Fibroblast of peridontal ligament (primary cell): ENCODE measurements around the gene ERFE.

Experiments
- DNase-seq: peaks from one replicate; pipeline ENCODE4 v3.0.0-alpha.2; 2010; ENCODE audit errors: extremely low read depth

The ERFE gene

GRCh38 chr2:238139196-238140039, 19.4 kb upstream of the ERFE start:
- no peak for DNase-seq

- no peak for DNase-seq
Observed at GRCh38 chr2:238140040-238140439, 18.7 kb upstream of the ERFE start.

- no peak for DNase-seq
Observed at GRCh38 chr2:238140721-238141540, 17.8 kb upstream of the ERFE start.

- DNase-seq: no peak
Observed at GRCh38 chr2:238141541-238142318, 17.0 kb upstream of the ERFE start.

- DNase-seq: no peak
Observed at GRCh38 chr2:238142382-238143205, 16.2 kb upstream of the ERFE start.

GRCh38 chr2:238143239-238143951, 15.4 kb upstream of the ERFE start:
- peak; percentile 66 for DNase-seq

- no peak for DNase-seq
Observed at GRCh38 chr2:238144262-238144661, 14.5 kb upstream of the ERFE start.

- no peak for DNase-seq
Observed at GRCh38 chr2:238145046-238145445, 13.7 kb upstream of the ERFE start.

- DNase-seq: no peak
Observed at GRCh38 chr2:238145851-238146250, 12.9 kb upstream of the ERFE start.

GRCh38 chr2:238146884-238147544, 11.8 kb upstream of the ERFE start:
- DNase-seq: no peak

GRCh38 chr2:238148981-238149380, 9.8 kb upstream of the ERFE start:
- no peak for DNase-seq

- no peak for DNase-seq
Observed at GRCh38 chr2:238149841-238150572, 8.8 kb upstream of the ERFE start.

- no peak for DNase-seq
Observed at GRCh38 chr2:238150686-238151085, 8.1 kb upstream of the ERFE start.

- DNase-seq: no peak
Observed at GRCh38 chr2:238151205-238151604, 7.6 kb upstream of the ERFE start.

GRCh38 chr2:238151628-238152235, 7.0 kb upstream of the ERFE start:
- DNase-seq: no peak

- DNase-seq: peak; percentile 38
Observed at GRCh38 chr2:238152771-238153688, 5.7 kb upstream of the ERFE start.

GRCh38 chr2:238154570-238154969, 4.2 kb upstream of the ERFE start:
- DNase-seq: no peak
